Right ventricle myocardium superior (tissue), 1 donor: ENCODE measurements around the gene NR4A2. TPM values are rescaled to one million over a fixed set of nuclear protein-coding genes. Genes with fewer than 3 reads are reported as not detected.
"Not testable (repeated sequence)": the region's sequence is repeated elsewhere in the genome, so short reads cannot be mapped to it uniquely, and the experiment has no call there.

Experiments
- ATAC-seq: fragments of 200-7000 bp; cut with Tn5 transposase; one replicate; pipeline ENCODE4 v1.9.1; 2020; ENCODE audit warnings: mild to moderate bottlenecking; ENCODE audit not compliant: poor library complexity
- DNase-seq: peaks from one replicate; pipeline ENCODE4 v3.0.0-alpha.2; 2020
- intact Hi-C: fragments of 100-400 bp; cut with DNase I; formaldehyde crosslinking; loops from one replicate; pipeline ENCODE4 v1.11.2; 2022
- total RNA-seq: library from RNA; stranded (reverse); fragmentation: NEBNext Ultra II Directional; extraction: Animal tissue kit (Norgen Biotek cat#: 25700); gene quantifications from one replicate; pipeline ENCODE4 v1.2.1, GENCODE V29; 2021
- donor health status: DM: no; HTN: yes; CAD: no; lungs with severe emphysema.

NR4A2 gene
- total RNA-seq, 1 donor from 2014 or later: 1.5 TPM

GRCh38 chr2:156326526-156327095 lies 5.9 kb downstream of the NR4A2 start:
- intact Hi-C loops: no loop called here

GRCh38 chr2:156325688-156326525 lies 6.6 kb downstream of the NR4A2 start:
- no peak for ATAC-seq
- no peak for DNase-seq
- intact Hi-C loops: no loop called here

More at GRCh38 chr2:156326526-156327095, 5.9 kb downstream of the NR4A2 start:
- no peak for DNase-seq
- no peak for ATAC-seq

GRCh38 chr2:156323754-156324153 lies 8.8 kb downstream of the NR4A2 start:
- no peak for ATAC-seq
- intact Hi-C loops: no loop called here
- DNase-seq: no peak

- intact Hi-C loops: no loop called here
- ATAC-seq (no peak), DNase-seq (no peak)
These were observed 9.8 kb downstream of the NR4A2 start for GRCh38 chr2:156322686-156323231.

GRCh38 chr2:156322051-156322685 lies 10.4 kb downstream of the NR4A2 start:
- ATAC-seq (no peak), DNase-seq (no peak)
- intact Hi-C loops: no loop called here

- ATAC-seq (peak; percentile 42), DNase-seq (peak; percentile 46)
- intact Hi-C loops: no loop called here
These were observed 11.1 kb downstream of the NR4A2 start for GRCh38 chr2:156321243-156321904.

GRCh38 chr2:156320486-156321098 lies 11.9 kb downstream of the NR4A2 start:
- DNase-seq (peak; percentile 53), ATAC-seq (peak; percentile 75)
- intact Hi-C loops: no loop called here

GRCh38 chr2:156319811-156320485 lies 12.6 kb downstream of the NR4A2 start:
- DNase-seq (peak; percentile 72), ATAC-seq (peak; percentile 88)
- intact Hi-C loops: no loop called here

GRCh38 chr2:156317631-156318030 lies 14.9 kb downstream of the NR4A2 start:
- ATAC-seq (no peak), DNase-seq (no peak)
- intact Hi-C loops: no loop called here

GRCh38 chr2:156311976-156312375 lies 20.5 kb downstream of the NR4A2 start:
- no peak for DNase-seq
- no peak for ATAC-seq
- intact Hi-C loops: no loop called here

GRCh38 chr2:156310773-156311172 lies 21.7 kb downstream of the NR4A2 start:
- intact Hi-C loops: no loop called here
- DNase-seq: no peak
- no peak for ATAC-seq

- intact Hi-C loops: no loop called here
- ATAC-seq: no peak
- DNase-seq: no peak
These were observed 22.6 kb downstream of the NR4A2 start for GRCh38 chr2:156309917-156310316.

- intact Hi-C loops: no loop called here
- ATAC-seq (no peak), DNase-seq (no peak)
These were observed 23.4 kb downstream of the NR4A2 start for GRCh38 chr2:156309167-156309566.

GRCh38 chr2:156306821-156307220 lies 25.7 kb downstream of the NR4A2 start:
- intact Hi-C loops: no loop called here
- ATAC-seq (no peak), DNase-seq (no peak)

- DNase-seq (no peak), ATAC-seq (no peak)
- intact Hi-C loops: no loop called here
These were observed 27.4 kb downstream of the NR4A2 start for GRCh38 chr2:156305121-156305520.

GRCh38 chr2:156300337-156300736 lies 32.2 kb downstream of the NR4A2 start:
- DNase-seq (no peak), ATAC-seq (no peak)
- intact Hi-C loops: no loop called here

- DNase-seq (no peak), ATAC-seq (no peak)
- intact Hi-C loops: no loop called here
These were observed 37.5 kb downstream of the NR4A2 start for GRCh38 chr2:156294945-156295580.

- intact Hi-C loops, DNase-seq, ATAC-seq: not testable (repeated sequence)
These were observed 39.1 kb downstream of the NR4A2 start for GRCh38 chr2:156293382-156293781.
